Common myeloid progenitor, CD34-positive (primary cell): ENCODE measurements around the gene HPDL.

Source experiments
- CTCF ChIA-PET: fragments of 350-600 bp; sonication (Branson Sonifier 250); formaldehyde crosslinking; loops from one replicate; lab custom pipeline; 2021; ENCODE audit warnings: antibody characterized with exemption; lab: Charles Lee
- POLR2A ChIA-PET: fragments of 350-600 bp; sonication (Branson Sonifier 250); formaldehyde crosslinking; loops from one replicate; lab custom pipeline; 2021; ENCODE audit warnings: antibody characterized with exemption; lab: Charles Lee
- DNase-seq, 3 donors: peaks; one replicate each; pipeline versions ENCODE4 v3.0.0 to v3.0.0-alpha.2; 2013
- H3K27ac ChIP-seq, 2 experiments: 1 replicate in 1 of 2; 2 replicates in 1 of 2; pipeline ENCODE4 v1.7.0; 2013; ENCODE audit warnings: inconsistent platforms in 2 of 2, low read length in 2 of 2, mild to moderate bottlenecking in 2 of 2, low read depth in 1 of 2, moderate library complexity in 1 of 2; ENCODE audit not compliant: severe bottlenecking in 2 of 2, insufficient read depth in 1 of 2, poor library complexity in 1 of 2
- H3K27me3 ChIP-seq, 5 experiments: replicated peaks in 2 of 5; 1 replicate in 3 of 5; 2 replicates in 2 of 5; pipeline versions ENCODE4 v1.6.1 to v1.7.0; 2013; ENCODE audit warnings: low read length in 4 of 5, mild to moderate bottlenecking in 2 of 5, moderate library complexity in 2 of 5, inconsistent platforms in 1 of 5; ENCODE audit not compliant: insufficient read depth in 5 of 5, control insufficient read depth in 4 of 5
- H3K36me3 ChIP-seq, 4 experiments: 1 replicate in 2 of 4; 2 replicates in 2 of 4; pipeline versions ENCODE4 v1.6.1 to v1.7.0; 2013; ENCODE audit warnings: low read length in 3 of 4, control low read depth in 1 of 4, mild to moderate bottlenecking in 1 of 4; ENCODE audit not compliant: control insufficient read depth in 4 of 4, insufficient read depth in 4 of 4
- H3K4me1 ChIP-seq, 4 experiments: 1 replicate in 3 of 4; 2 replicates in 1 of 4; pipeline versions ENCODE4 v1.6.1 to v1.7.1; 2013; ENCODE audit warnings: low read length in 3 of 4, mild to moderate bottlenecking in 3 of 4, control low read depth in 1 of 4, inconsistent platforms in 1 of 4, moderate library complexity in 1 of 4; ENCODE audit not compliant: control insufficient read depth in 4 of 4, insufficient read depth in 4 of 4; ENCODE audit errors: control extremely low read depth in 1 of 4
- H3K4me3 ChIP-seq, 7 experiments: 1 replicate in 4 of 7; 2 replicates in 3 of 7; pipeline versions ENCODE4 v1.5.1 to v1.7.0; 2013; ENCODE audit warnings: mild to moderate bottlenecking in 7 of 7, low read length in 6 of 7, moderate library complexity in 6 of 7, inconsistent platforms in 2 of 7, low read depth in 2 of 7, control low read depth in 1 of 7; ENCODE audit not compliant: insufficient read depth in 4 of 7, control insufficient read depth in 1 of 7; ENCODE audit errors: extremely low read depth in 1 of 7
- H3K9me3 ChIP-seq, 5 experiments: 1 replicate in 4 of 5; 2 replicates in 1 of 5; pipeline versions ENCODE4 v1.6.1 to v1.7.1; 2013; ENCODE audit warnings: low read length in 4 of 5, mild to moderate bottlenecking in 2 of 5, inconsistent platforms in 1 of 5, low read depth in 1 of 5, moderate library complexity in 1 of 5; ENCODE audit not compliant: control insufficient read depth in 4 of 5, insufficient read depth in 2 of 5; ENCODE audit errors: control extremely low read depth in 1 of 5
- WGBS: methylation state at CpG from one replicate; pipeline ENCODE4 v1.1.5; 2013; ENCODE audit not compliant: insufficient coverage; 5-methylcytosine and 5-hydroxymethylcytosine counted together

Gene HPDL

DNA sequence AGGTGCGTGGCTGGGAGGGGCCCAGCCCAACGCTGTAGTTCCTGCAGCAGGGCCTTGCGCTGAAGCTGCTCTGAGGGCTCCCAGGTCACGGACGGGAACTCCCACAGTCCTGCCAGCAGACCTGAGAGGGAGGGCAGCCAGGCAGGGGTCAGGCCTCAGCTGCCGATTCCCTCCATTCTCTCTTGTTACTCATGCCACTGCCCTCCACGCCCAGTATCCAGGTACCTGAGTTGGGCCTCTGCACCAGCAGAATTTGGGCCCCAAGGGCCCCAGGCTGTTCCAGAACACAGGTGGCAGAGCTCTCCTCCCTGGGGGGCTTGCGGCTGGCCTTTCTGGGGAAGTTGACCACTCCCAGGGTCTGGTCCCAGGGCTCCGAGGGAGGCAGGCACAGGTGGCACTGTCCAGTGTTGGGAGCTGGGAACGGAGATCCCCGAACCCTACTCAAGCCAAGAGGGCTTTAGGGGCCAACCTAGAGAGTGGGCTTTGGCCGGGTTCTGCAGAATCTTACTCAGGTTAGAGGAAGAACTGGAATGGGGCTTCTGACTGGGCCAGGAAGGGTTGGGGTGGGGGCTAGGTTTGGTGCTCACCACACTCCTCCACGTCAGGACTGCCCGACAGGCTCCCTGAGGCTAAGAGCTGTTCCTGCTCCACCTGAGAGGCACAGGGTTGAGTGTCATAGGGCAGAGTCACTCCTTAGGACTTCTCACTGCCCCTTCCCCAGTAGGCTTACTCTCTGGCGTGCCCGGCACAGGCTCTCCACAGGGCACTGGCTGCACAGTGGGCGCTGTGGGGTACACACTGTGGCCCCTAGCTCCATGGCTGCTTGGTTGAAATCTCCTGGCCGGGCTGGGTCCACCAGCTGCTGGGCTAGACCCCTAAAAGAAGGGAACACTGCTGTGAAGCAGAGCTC is 5.0 kb downstream of the HPDL start:
- Histone ChIP-seq H3K4me1 (peaks cover 6 to 35% (median 27%) of the 10 kb centered on the region in 4 experiments), H3K4me3 (no peak overlapping the region), H3K9me3 (no peaks in the 10 kb centered on the region), H3K27ac (no peak overlapping the region), H3K36me3 (peaks cover 0 to 34% (median 24%) of the 10 kb centered on the region in 4 experiments), H3K27me3 (no peaks in the 10 kb centered on the region)
- WGBS: 98% methylated on average over 17 of the region's 18 CpGs
- ChIA-PET POLR2A (interaction anchor here (0.6 kb wide), 1 partner anchor 9 kb away, joined by 3 read pairs; the partner anchor contains the start of genes MUTYH and TOE1), CTCF (interaction anchor here (1.3 kb wide), 1 partner anchor 24 kb away, joined by 3 read pairs; no protein-coding TSS in a partner anchor)
- no peak for DNase-seq

DNA sequence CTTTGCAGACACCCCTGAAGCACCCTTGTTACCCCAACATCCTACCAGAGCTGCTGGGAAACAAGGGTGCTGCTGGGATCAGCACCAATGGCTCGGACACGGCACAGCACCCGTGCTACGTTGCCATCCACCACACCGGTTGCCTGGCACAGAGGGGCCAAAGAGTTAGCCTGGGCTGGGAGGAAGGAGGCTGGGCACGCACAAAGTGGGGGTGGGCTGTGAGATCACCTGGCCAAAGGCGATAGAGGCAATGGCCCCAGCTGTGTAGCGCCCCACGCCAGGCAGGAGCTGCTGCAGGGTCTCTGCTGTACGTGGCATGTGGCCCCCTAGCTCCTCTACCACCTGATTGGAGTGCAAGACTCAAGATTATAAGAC is 5.6 kb downstream of the HPDL start:
- H3K9me3 ChIP-seq: no peaks in the 10 kb centered on the region
- no peak overlapping the region for H3K27ac ChIP-seq
- POLR2A ChIA-PET: interaction anchor here (0.6 kb wide), 1 partner anchor 8 kb away, joined by 3 read pairs; the partner anchor contains the start of genes MUTYH and TOE1
- H3K27me3 ChIP-seq: no peaks in the 10 kb centered on the region
- CTCF ChIA-PET: interaction anchor here (1.3 kb wide), 1 partner anchor 25 kb away, joined by 3 read pairs; no protein-coding TSS in a partner anchor
- H3K4me1 ChIP-seq: peaks cover 6 to 29% (median 21%) of the 10 kb centered on the region in 4 experiments
- 99% methylated on average over 9 of the region's 10 CpGs for WGBS
- no peak overlapping the region for H3K4me3 ChIP-seq
- peaks cover 0 to 34% (median 24%) of the 10 kb centered on the region in 4 experiments for H3K36me3 ChIP-seq
- DNase-seq: no peak

DNA sequence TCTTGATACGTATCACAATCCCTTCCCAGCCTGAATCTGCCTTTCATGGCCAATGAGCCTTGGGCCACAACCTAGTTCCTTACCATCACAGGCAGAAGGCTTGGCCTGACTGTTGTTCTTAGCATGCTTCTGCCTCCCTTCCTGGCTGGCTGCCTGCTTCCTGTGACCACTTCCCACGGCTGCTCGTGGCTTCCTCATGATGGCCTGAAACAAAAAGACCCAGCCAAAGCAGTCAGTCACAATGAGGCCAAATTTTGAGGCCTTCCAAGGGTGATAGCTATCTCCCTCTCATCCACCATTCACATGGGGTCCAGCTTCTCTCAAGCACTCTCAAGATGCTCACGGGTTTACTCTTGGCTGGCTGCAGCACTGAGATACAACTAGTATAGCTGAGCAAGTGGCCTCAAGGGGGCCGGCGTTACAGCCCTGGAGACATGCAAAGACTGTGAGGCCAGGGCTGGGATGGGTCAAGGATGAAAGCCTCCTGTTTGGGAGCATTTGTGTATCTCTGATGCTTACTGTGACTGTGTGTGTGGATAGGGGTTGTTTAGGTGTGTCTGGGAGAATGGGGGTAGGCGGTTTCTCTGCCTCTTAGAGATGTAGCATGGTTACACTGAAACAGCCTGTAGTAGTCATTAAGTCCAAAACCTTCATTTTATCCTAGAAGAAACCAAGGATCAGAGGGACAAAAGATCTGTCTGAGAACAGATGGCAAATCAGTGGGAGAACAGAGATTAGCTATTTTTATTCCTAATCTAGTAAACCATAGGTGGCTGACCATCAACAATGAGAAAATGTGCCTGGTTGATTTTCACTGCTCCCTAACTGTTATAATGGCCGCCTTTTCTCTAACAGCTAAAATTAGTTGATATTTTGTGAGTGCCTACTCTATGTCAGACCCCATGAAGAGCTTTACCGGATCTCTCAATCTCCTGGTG is 7.9 kb downstream of the HPDL start:
- H3K4me3 ChIP-seq: no peak overlapping the region
- ChIA-PET CTCF (interaction anchor here (0.7 to 2.2 kb wide), 7 partner anchors 9 to 542 kb away, joined by 3 to 7 read pairs (median 4); no protein-coding TSS in a partner anchor), POLR2A (no interaction called here)
- no peaks in the 10 kb centered on the region for H3K27me3 ChIP-seq
- no peaks in the 10 kb centered on the region for H3K9me3 ChIP-seq
- H3K4me1 ChIP-seq: peaks cover 0 to 25% (median 18%) of the 10 kb centered on the region in 4 experiments
- H3K36me3 ChIP-seq: peaks cover 0 to 39% (median 21%) of the 10 kb centered on the region in 4 experiments
- no peak overlapping the region for H3K27ac ChIP-seq
- 55% methylated on average over 5 of the region's 9 CpGs for WGBS
- peak in 2 of 3 donors; percentile 55 to 81 for DNase-seq

DNA sequence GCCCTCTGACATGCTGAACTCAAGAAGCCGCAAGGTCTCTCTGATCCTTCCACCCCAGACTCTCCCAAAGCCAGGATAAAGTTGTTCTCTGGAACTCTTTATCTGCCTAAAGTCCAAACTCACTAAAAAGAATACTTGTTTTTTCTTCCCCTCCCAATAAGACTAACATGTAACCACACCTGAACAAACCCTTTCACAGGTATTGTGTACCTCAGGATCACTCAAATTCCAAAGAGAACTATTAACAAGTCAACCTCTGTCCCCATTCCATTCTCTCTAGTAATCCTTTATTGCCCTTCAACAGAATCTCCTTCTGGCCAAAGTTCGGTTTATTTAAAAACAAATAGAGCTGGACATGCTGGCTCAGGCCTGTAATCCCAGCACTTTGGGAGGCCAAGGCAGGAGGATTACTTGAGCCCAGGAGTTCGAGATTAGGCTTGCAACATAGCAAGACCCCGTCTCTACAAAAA is 9.2 kb downstream of the HPDL start:
- 100% methylated on average over 4 of the region's 4 CpGs for whole genome bisulfite sequencing
- Histone ChIP-seq H3K4me3 (no peak overlapping the region), H3K27ac (no peak overlapping the region), H3K27me3 (no peaks in the 10 kb centered on the region), H3K4me1 (peaks cover 3 to 32% (median 22%) of the 10 kb centered on the region in 4 experiments), H3K9me3 (no peaks in the 10 kb centered on the region), H3K36me3 (peaks cover 0 to 34% (median 19%) of the 10 kb centered on the region in 4 experiments)
- DNase-seq: no peak
- ChIA-PET POLR2A (no interaction called here), CTCF (interaction anchor here (1.4 to 1.8 kb wide), 3 partner anchors 33 to 543 kb away, joined by 4 to 6 read pairs (median 5); no protein-coding TSS in a partner anchor)

DNA sequence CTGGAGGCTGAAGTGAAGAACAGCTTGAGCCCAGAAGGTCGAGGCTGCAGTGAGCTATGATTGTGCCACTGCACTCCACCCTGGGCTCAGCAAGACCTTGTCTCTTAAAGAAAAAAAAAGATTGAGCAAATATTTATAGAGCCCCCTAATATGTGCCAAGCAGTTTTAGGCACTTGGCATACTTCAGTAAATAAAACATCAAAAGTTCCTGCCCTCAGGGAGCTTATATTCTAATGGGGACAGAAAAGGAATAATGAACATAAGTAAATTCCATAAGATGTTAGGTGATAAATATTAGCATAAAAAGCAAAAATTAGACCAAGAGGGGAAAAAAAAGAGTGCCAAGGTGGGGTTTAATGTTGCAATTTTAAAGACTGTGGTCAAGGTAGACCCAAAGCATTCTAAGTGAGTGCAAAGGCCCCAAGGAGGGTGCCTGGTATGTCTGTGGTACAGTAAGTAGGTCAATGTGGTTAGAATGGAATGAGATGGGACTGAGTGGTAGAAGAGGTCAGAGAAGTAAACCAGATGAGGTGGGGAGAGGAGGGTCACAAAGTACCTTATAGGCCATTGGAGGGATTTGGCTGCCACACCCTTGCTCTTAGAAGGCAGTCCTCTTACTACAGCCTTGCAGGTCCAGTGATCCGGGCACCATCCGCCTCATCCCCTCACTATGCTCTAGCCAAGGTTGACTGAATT is 11.1 kb downstream of the HPDL start:
- H3K27ac ChIP-seq: no peak overlapping the region
- ChIA-PET CTCF (interaction anchor here (0.8 to 4.5 kb wide), 3 partner anchors 10 to 35 kb away, joined by 3 to 23 read pairs (median 4); partner anchors contain the start of gene HPDL), POLR2A (no interaction called here)
- H3K4me1 ChIP-seq: peaks cover 15 to 50% (median 40%) of the 10 kb centered on the region in 4 experiments
- no peaks in the 10 kb centered on the region for H3K9me3 ChIP-seq
- peaks cover 5 to 31% (median 18%) of the 10 kb centered on the region in 4 experiments for H3K36me3 ChIP-seq
- no peaks in the 10 kb centered on the region for H3K27me3 ChIP-seq
- 96% methylated on average over 2 of the region's 3 CpGs for WGBS
- H3K4me3 ChIP-seq: no peak overlapping the region
- DNase-seq: no peak
